NK-92 treated with Interleukin-12 subunit alpha and Interleukin-12 subunit beta, amount 100 ng/mL, for 24 hours (cell line): ENCODE data around the gene CORO2B.
"Not testable (repeated sequence)": the region's sequence is repeated elsewhere in the genome, so short reads cannot be mapped to it uniquely, and the experiment has no call there.

Experiments
- DNase-seq: peaks from one replicate; lab custom pipeline; 2025; lab: John Stamatoyannopoulos, UW

CORO2B gene

GRCh38 chr15:68733666-68734065 lies 154.9 kb downstream of the CORO2B start:
- DNase-seq: no peak

GRCh38 chr15:68734352-68734751 lies 155.6 kb downstream of the CORO2B start:
- no peak for DNase-seq

GRCh38 chr15:68734881-68735280 lies 156.1 kb downstream of the CORO2B start:
- no peak for DNase-seq

- no peak for DNase-seq
Measured at GRCh38 chr15:68735610-68736009, 156.8 kb downstream of the CORO2B start.

GRCh38 chr15:68739390-68740080 lies 160.7 kb downstream of the CORO2B start:
- no peak for DNase-seq

GRCh38 chr15:68743256-68743655 lies 164.5 kb downstream of the CORO2B start:
- DNase-seq: no peak

- DNase-seq: no peak
Measured at GRCh38 chr15:68749365-68749764, 170.6 kb downstream of the CORO2B start.

GRCh38 chr15:68749793-68750192 lies 171.0 kb downstream of the CORO2B start:
- no peak for DNase-seq

- DNase-seq: no peak
Measured at GRCh38 chr15:68751622-68752021, 172.8 kb downstream of the CORO2B start.

GRCh38 chr15:68755731-68756130 lies 176.9 kb downstream of the CORO2B start:
- DNase-seq: no peak

- DNase-seq: not testable (repeated sequence)
Measured at GRCh38 chr15:68759982-68760579, 181.3 kb downstream of the CORO2B start.

- no peak for DNase-seq
Measured at GRCh38 chr15:68763063-68763462, 184.3 kb downstream of the CORO2B start.

- no peak for DNase-seq
Measured at GRCh38 chr15:68764090-68764489, 185.3 kb downstream of the CORO2B start.

GRCh38 chr15:68765602-68766368 lies 187.0 kb downstream of the CORO2B start:
- no peak for DNase-seq

GRCh38 chr15:68767833-68768232 lies 189.0 kb downstream of the CORO2B start:
- DNase-seq: no peak

- no peak for DNase-seq
Measured at GRCh38 chr15:68768321-68768720, 189.5 kb downstream of the CORO2B start.

- no peak for DNase-seq
Measured at GRCh38 chr15:68769702-68770101, 190.9 kb downstream of the CORO2B start.

GRCh38 chr15:68770216-68770615 lies 191.4 kb downstream of the CORO2B start:
- no peak for DNase-seq

- DNase-seq: no peak
Measured at GRCh38 chr15:68773036-68773435, 194.2 kb downstream of the CORO2B start.

GRCh38 chr15:68774120-68774519 lies 195.3 kb downstream of the CORO2B start:
- no peak for DNase-seq

- no peak for DNase-seq
Measured at GRCh38 chr15:68774521-68775235, 195.9 kb downstream of the CORO2B start.

- DNase-seq: no peak
Measured at GRCh38 chr15:68775236-68775577, 196.4 kb downstream of the CORO2B start.
